ENCODE data around the gene DOCK4.

DOCK4 gene

DNA sequence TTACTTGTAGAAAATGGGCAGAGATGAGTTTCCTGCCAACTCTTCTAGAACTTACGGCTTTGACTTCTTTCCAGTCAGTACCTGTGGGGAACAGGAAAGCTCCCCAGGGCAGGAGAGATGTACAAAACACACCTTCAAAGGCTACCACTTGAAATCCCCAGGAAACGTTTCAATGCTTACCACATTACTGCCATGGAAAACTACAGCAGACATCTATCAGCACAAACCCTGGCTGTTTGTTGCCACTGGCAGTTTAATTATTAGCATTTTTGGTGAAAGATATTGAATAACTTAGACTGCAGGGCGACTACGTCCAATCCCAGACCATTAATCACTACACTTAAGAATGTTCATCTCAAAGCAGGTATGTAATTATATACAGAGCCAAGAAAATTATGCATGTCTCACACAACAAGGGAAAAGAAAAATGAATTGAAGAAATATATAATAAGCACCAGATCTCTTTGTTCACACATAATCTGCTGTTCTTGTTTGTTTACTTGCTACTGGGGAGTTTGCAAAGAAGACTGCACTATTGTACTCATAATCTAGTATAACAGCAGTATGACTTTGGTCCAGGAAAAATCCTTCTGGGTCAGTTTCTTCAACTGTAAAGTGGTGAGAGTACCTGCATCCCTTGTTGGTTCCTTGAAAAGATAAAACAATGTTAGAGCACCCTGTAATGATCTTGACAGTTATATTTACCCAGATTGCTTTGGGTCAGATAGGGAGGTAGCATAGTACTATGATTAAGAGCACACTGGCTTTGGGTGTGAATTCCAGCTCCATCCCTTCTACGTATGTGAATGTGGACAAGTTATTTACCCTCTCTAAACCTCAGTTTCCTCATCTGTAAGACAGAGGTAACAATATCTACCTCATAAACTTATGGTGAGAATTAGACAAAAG is 138.3 kb downstream of the DOCK4 start:
- Histone ChIP-seq H3K9me3 (ENCODE audit: control insufficient read depth, insufficient read depth, low read length) (no peaks in the 10 kb centered on the region), H3K27me3 (ENCODE audit: control insufficient read depth, insufficient read depth, low read length) (no peaks in the 10 kb centered on the region), H3K4me3 (ENCODE audit: low read length) (no peak overlapping the region), H3K36me3 (ENCODE audit: control insufficient read depth, insufficient read depth, low read length) (no peaks in the 10 kb centered on the region), H3K27ac (ENCODE audit: low read length) (no peak overlapping the region), H3K4me1 (ENCODE audit: control insufficient read depth, insufficient read depth, low read length) (no peaks in the 10 kb centered on the region)
- no CpG with 5 or more reads among the region's 5 CpGs for WGBS (ENCODE audit: insufficient coverage, insufficient read length)
- DNase-seq (ENCODE audit: low read depth, low spot score) = no peak

DNA sequence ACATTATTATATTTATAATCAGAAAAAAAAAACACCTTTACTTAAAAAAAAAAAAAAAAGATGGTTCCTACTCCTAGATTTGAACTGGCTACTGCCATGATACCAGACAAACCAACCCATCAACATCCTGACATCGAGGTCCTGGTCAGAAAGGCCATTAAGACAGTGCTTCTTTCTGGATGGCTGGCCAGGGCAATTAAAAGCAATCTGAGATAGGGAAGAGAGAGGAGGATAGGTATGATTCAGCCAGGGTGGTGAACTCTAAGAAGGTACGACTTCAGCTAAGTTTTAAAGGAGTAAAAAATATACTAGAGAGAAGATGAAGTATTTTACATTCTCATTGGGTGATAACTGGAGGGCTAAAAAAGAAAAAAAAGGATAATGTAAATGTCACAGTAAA is 139.0 kb downstream of the DOCK4 start:
- H3K4me1 ChIP-seq (ENCODE audit: control insufficient read depth, insufficient read depth, low read length) = no peaks in the 10 kb centered on the region
- H3K4me3 ChIP-seq (ENCODE audit: low read length) = no peak overlapping the region
- no peak overlapping the region for H3K27ac ChIP-seq (ENCODE audit: low read length)
- no peak for DNase-seq (ENCODE audit: low read depth, low spot score)
- no peaks in the 10 kb centered on the region for H3K27me3 ChIP-seq (ENCODE audit: control insufficient read depth, insufficient read depth, low read length)
- H3K36me3 ChIP-seq (ENCODE audit: control insufficient read depth, insufficient read depth, low read length) = no peaks in the 10 kb centered on the region
- H3K9me3 ChIP-seq (ENCODE audit: control insufficient read depth, insufficient read depth, low read length) = no peaks in the 10 kb centered on the region
- WGBS (ENCODE audit: insufficient coverage, insufficient read length) = no CpG with 5 or more reads among the region's 2 CpGs

DNA sequence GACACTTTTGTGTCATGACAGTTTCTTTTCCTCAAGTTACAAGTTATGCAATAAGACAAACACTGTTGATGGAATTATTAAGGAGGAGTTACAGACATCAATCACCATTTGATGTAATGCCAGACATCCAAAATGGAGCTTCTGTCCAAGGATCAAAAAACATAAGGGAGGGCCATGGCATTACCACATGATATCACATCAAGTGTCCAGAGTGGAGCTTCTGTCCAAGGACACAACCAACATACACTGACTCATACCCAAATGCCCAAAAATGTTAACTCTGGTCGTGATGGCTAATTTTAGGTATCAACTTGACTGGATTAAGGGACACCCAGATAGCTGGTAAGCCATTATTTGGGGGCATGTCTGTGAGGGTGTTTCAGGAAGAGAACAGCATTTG is 140.4 kb downstream of the DOCK4 start:
- no peak for DNase-seq (ENCODE audit: low read depth, low spot score)
- WGBS (ENCODE audit: insufficient coverage, insufficient read length) = no CpG with 5 or more reads among the region's 1 CpG
- H3K9me3 ChIP-seq (ENCODE audit: control insufficient read depth, insufficient read depth, low read length) = no peaks in the 10 kb centered on the region
- no peaks in the 10 kb centered on the region for H3K4me1 ChIP-seq (ENCODE audit: control insufficient read depth, insufficient read depth, low read length)
- H3K36me3 ChIP-seq (ENCODE audit: control insufficient read depth, insufficient read depth, low read length) = no peaks in the 10 kb centered on the region
- no peak overlapping the region for H3K4me3 ChIP-seq (ENCODE audit: low read length)
- no peaks in the 10 kb centered on the region for H3K27me3 ChIP-seq (ENCODE audit: control insufficient read depth, insufficient read depth, low read length)
- no peak overlapping the region for H3K27ac ChIP-seq (ENCODE audit: low read length)

DNA sequence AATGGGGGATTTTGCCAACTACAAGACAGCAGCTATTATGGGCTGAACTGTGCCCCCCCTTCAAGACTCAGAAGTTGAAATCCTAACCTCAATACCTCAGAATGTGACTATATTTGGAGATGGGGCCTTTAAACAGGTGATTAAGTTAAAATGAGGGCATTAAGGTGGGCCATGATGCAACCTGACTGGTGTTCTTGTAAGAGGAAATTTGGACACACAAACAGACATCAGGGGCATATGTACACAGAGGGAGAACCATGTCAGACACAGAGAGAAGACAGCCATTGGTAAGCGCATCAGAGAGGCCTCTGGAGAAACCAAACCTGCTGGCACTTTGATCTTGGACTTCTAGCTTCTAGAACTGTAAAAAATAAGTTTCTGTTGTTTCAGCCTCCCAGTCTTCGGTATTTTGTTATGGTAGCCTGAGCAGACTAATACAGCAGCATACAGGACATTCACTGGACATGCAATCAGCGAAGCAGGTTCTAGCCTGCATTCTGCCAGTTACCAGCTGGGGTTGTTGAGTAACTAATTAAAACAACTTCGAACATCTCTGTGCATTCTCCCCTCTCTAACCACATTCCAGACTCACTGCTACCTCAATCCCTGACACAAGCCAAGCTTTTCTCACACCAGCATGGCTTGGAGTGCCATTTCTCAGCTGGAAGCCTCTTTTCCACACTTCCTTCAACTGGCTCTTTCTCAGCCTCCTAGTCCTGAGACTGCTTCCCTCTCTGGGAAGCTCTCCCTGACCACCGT is 141.4 kb downstream of the DOCK4 start:
- no peaks in the 10 kb centered on the region for H3K9me3 ChIP-seq (ENCODE audit: control insufficient read depth, insufficient read depth, low read length)
- H3K27ac ChIP-seq (ENCODE audit: low read length) = no peak overlapping the region
- no peaks in the 10 kb centered on the region for H3K36me3 ChIP-seq (ENCODE audit: control insufficient read depth, insufficient read depth, low read length)
- no peak for DNase-seq (ENCODE audit: low read depth, low spot score)
- H3K4me1 ChIP-seq (ENCODE audit: control insufficient read depth, insufficient read depth, low read length) = no peaks in the 10 kb centered on the region
- no peak overlapping the region for H3K4me3 ChIP-seq (ENCODE audit: low read length)
- WGBS (ENCODE audit: insufficient coverage, insufficient read length) = no CpG with 5 or more reads among the region's 5 CpGs
- no peaks in the 10 kb centered on the region for H3K27me3 ChIP-seq (ENCODE audit: control insufficient read depth, insufficient read depth, low read length)

DNA sequence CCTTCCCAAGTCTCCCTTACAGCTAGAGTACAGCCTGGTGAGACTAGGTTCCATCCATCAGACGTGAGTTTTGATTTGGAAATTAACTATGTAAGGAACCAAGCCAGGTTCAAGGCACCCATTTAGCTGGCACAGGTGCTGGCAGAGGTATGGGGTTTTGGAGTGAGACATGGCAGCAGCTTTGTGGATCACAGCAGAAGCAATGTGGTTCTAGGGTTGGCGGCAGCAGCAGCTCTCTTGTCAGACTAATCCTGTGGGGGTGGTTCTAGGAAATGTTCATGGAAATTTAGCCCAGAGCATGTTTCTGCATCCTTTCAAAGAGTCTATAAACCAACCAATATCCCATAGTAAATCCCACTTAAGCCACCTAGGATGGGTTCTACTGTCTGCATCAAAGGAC is 142.2 kb downstream of the DOCK4 start:
- DNase-seq (ENCODE audit: low read depth, low spot score) = no peak
- Histone ChIP-seq H3K4me1 (ENCODE audit: control insufficient read depth, insufficient read depth, low read length) (no peaks in the 10 kb centered on the region), H3K27me3 (ENCODE audit: control insufficient read depth, insufficient read depth, low read length) (no peaks in the 10 kb centered on the region), H3K36me3 (ENCODE audit: control insufficient read depth, insufficient read depth, low read length) (no peaks in the 10 kb centered on the region), H3K27ac (ENCODE audit: low read length) (no peak overlapping the region), H3K9me3 (ENCODE audit: control insufficient read depth, insufficient read depth, low read length) (no peaks in the 10 kb centered on the region), H3K4me3 (ENCODE audit: low read length) (no peak overlapping the region)
- no CpG with 5 or more reads among the region's 2 CpGs for WGBS (ENCODE audit: insufficient coverage, insufficient read length)

DNA sequence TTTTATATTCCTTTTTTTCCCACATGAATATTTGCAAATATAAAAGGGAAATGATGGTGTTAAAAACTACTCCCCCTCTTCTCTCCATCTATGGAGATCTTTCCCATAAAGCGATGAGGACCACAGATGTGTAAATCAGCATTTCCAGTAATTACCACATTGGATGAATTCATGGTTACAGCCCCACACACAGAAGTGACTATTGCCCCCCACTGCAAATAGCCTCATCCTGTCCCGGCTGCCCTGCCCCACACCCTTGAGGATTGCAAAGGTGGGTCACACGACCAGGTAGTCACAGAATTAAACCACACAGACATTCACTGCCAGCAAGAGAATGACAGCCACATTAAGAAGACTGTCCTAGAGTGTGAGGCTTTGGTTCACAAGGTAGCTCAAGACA is 145.1 kb downstream of the DOCK4 start:
- Histone ChIP-seq H3K4me3 (ENCODE audit: low read length) (no peak overlapping the region), H3K27me3 (ENCODE audit: control insufficient read depth, insufficient read depth, low read length) (no peaks in the 10 kb centered on the region)
- WGBS (ENCODE audit: insufficient coverage, insufficient read length) = no CpG with 5 or more reads among the region's 3 CpGs

DNA sequence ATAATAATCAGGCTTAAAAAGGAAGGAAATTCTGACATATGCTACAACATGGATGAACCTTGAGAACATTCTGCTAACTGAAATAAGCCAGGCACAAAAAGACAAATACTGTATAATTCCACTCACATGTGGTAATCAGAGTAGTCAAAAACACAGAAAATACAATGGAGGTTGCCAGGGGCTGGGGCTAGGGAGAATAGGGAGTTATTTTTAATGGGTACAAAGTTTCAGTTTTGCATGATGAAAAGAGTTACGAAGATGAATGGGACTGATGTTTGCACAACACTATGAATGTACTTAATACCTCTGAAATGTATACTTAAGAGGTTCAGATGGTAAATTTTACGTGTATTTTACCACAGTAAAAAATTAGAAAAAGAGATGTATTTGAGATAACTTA is 145.6 kb downstream of the DOCK4 start:
- no CpG with 5 or more reads among the region's 2 CpGs for WGBS (ENCODE audit: insufficient coverage, insufficient read length)
- no peaks in the 10 kb centered on the region for H3K4me1 ChIP-seq (ENCODE audit: control insufficient read depth, insufficient read depth, low read length)
- H3K27me3 ChIP-seq (ENCODE audit: control insufficient read depth, insufficient read depth, low read length) = no peaks in the 10 kb centered on the region
- DNase-seq (ENCODE audit: low read depth, low spot score) = no peak
- no peaks in the 10 kb centered on the region for H3K36me3 ChIP-seq (ENCODE audit: control insufficient read depth, insufficient read depth, low read length)
- no peak overlapping the region for H3K27ac ChIP-seq (ENCODE audit: low read length)
- no peak overlapping the region for H3K4me3 ChIP-seq (ENCODE audit: low read length)
- no peaks in the 10 kb centered on the region for H3K9me3 ChIP-seq (ENCODE audit: control insufficient read depth, insufficient read depth, low read length)

More for the DNA sequence above, 145.1 kb downstream of the DOCK4 start:
- no peak overlapping the region for H3K27ac ChIP-seq (ENCODE audit: low read length)
- DNase-seq (ENCODE audit: low read depth, low spot score) = no peak
- H3K4me1 ChIP-seq (ENCODE audit: control insufficient read depth, insufficient read depth, low read length) = no peaks in the 10 kb centered on the region
- H3K36me3 ChIP-seq (ENCODE audit: control insufficient read depth, insufficient read depth, low read length) = no peaks in the 10 kb centered on the region
- H3K9me3 ChIP-seq (ENCODE audit: control insufficient read depth, insufficient read depth, low read length) = no peaks in the 10 kb centered on the region

DNA sequence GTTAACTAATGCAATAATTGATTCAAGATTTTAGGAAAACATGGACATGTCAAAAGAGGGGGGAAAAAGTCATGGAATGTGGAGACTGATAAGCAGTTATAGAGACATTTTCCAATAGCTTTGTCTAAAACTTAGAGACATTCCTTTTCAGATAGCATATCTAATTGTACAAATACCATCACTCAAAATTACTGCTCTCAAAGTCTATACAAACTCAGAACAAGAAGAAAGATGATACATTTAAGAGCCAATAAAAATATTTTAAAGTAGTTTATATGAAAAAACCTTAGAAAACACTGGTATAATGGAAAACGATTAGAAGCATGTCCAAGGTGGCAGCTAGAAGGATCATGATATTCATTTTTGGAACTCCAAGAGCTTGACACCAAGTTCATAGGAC is 146.5 kb downstream of the DOCK4 start:
- DNase-seq (ENCODE audit: low read depth, low spot score) = no peak
- no peak overlapping the region for H3K27ac ChIP-seq (ENCODE audit: low read length)
- no peaks in the 10 kb centered on the region for H3K27me3 ChIP-seq (ENCODE audit: control insufficient read depth, insufficient read depth, low read length)
- no peaks in the 10 kb centered on the region for H3K36me3 ChIP-seq (ENCODE audit: control insufficient read depth, insufficient read depth, low read length)
- H3K4me1 ChIP-seq (ENCODE audit: control insufficient read depth, insufficient read depth, low read length) = no peaks in the 10 kb centered on the region
- no peak overlapping the region for H3K4me3 ChIP-seq (ENCODE audit: low read length)
- WGBS (ENCODE audit: insufficient coverage, insufficient read length) = no CpG with 5 or more reads among the region's 1 CpG
- H3K9me3 ChIP-seq (ENCODE audit: control insufficient read depth, insufficient read depth, low read length) = no peaks in the 10 kb centered on the region

DNA sequence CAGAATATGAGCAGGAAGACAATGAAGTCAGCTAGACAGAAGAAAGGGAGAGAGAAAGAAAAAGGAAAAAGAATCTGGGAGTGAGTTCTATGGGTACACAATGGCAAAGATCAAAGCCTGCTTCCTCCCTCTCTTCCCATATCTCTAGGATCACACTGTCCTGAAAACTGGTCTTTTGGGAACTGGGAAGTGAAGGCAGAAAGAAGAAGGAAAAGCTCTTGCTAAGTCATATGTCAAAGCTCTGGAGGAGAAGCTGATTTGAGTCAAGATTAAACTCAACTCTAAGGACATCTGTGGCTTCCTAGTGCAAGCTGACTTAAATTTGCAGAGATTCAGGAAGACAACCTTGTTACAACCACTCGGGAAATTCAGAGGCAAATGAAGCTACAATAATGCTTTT is 147.5 kb downstream of the DOCK4 start:
- Histone ChIP-seq H3K9me3 (ENCODE audit: control insufficient read depth, insufficient read depth, low read length) (no peaks in the 10 kb centered on the region), H3K27ac (ENCODE audit: low read length) (no peak overlapping the region), H3K36me3 (ENCODE audit: control insufficient read depth, insufficient read depth, low read length) (no peaks in the 10 kb centered on the region), H3K4me1 (ENCODE audit: control insufficient read depth, insufficient read depth, low read length) (no peaks in the 10 kb centered on the region), H3K4me3 (ENCODE audit: low read length) (no peak overlapping the region), H3K27me3 (ENCODE audit: control insufficient read depth, insufficient read depth, low read length) (no peaks in the 10 kb centered on the region)
- DNase-seq (ENCODE audit: low read depth, low spot score) = no peak
- no CpG with 5 or more reads among the region's 1 CpG for WGBS (ENCODE audit: insufficient coverage, insufficient read length)

DNA sequence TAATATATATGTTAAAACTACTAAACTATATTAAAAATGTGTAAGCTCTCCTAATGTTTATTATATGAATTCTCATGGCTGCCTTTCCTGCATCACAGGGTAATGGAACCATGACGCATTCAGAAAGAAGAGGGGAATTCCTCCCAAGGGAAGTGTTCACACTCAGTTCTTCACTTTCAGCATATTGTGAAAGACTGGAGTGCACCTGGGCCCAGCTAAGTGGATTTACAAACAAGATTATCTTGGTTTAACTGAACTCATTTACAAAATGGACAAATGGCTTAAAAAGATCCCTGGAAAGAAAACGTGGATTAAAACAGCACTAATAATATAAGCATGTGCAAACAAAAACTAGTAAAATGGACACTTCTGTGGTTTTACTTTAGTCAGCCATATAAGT is 149.8 kb downstream of the DOCK4 start:
- Histone ChIP-seq H3K27ac (ENCODE audit: low read length) (no peak overlapping the region), H3K4me1 (ENCODE audit: control insufficient read depth, insufficient read depth, low read length) (peaks cover 1% of the 10 kb centered on the region; the same call in 1 of the 2 replicates), H3K4me3 (ENCODE audit: low read length) (no peak overlapping the region), H3K36me3 (ENCODE audit: control insufficient read depth, insufficient read depth, low read length) (no peaks in the 10 kb centered on the region), H3K27me3 (ENCODE audit: control insufficient read depth, insufficient read depth, low read length) (no peaks in the 10 kb centered on the region), H3K9me3 (ENCODE audit: control insufficient read depth, insufficient read depth, low read length) (no peaks in the 10 kb centered on the region)
- no CpG with 5 or more reads among the region's 2 CpGs for WGBS (ENCODE audit: insufficient coverage, insufficient read length)
- DNase-seq (ENCODE audit: low read depth, low spot score) = no peak

Data from iPS DF 6.9 (cell line).